ENCODE measurements around the gene INPP1.

- no peak for TF ChIP-seq CTCF (IDR thresholded peaks at IDR 0.05)
- no peak for TF ChIP-seq MLX (CRISPR knock-in tag; IDR thresholded peaks at IDR 0.05)
- no peak for TF ChIP-seq SMAD3 (CRISPR knock-in tag; IDR thresholded peaks at IDR 0.05; ENCODE audit: borderline replicate concordance)
- TF ChIP-seq NR2C2 (CRISPR knock-in tag; IDR thresholded peaks at IDR 0.05), result no peak
- TF ChIP-seq ZNF416 (CRISPR knock-in tag; IDR thresholded peaks at IDR 0.05), result no peak
- no peak for TF ChIP-seq RORB (CRISPR knock-in tag; IDR thresholded peaks at IDR 0.05)
- TF ChIP-seq ZNF512 (CRISPR knock-in tag; IDR thresholded peaks at IDR 0.05; ENCODE audit: borderline replicate concordance), result no peak
- TF ChIP-seq USF2 (CRISPR knock-in tag; IDR thresholded peaks at IDR 0.05), result no peak
- no peak for TF ChIP-seq ATF6 (CRISPR knock-in tag; IDR thresholded peaks at IDR 0.05)
- no peak for TF ChIP-seq ZNF532 (CRISPR knock-in tag; IDR thresholded peaks at IDR 0.05; ENCODE audit: borderline replicate concordance)
- TF ChIP-seq TEAD4 (CRISPR knock-in tag; IDR thresholded peaks at IDR 0.05), result no peak
- no peak for TF ChIP-seq NR3C1 (CRISPR knock-in tag; conservative IDR thresholded peaks at IDR 0.05; ENCODE audit: low read depth)
- TF ChIP-seq MXD4 (CRISPR knock-in tag; IDR thresholded peaks at IDR 0.05; ENCODE audit: borderline replicate concordance), result no peak
Observed at GRCh38 chr2:190311893-190312634, 31.3 kb upstream of the INPP1 start.

Data from WTC11 (cell line).